HepG2 (cell line): ENCODE results near the gene YIPF3. TPM values are rescaled to one million over a fixed set of nuclear protein-coding genes. Genes with fewer than 3 reads are reported as not detected.

ENCODE experiments used
- GLMP ChIP-seq: sonication (generic); formaldehyde crosslinking; IDR thresholded peaks from 2 replicates; pipeline ENCODE4 v1.9.0; 2021; ENCODE audit warnings: missing genetic modification reagents, mild to moderate bottlenecking, borderline replicate concordance
- KDM2A ChIP-seq: sonication (generic); formaldehyde crosslinking; IDR thresholded peaks from 2 replicates; pipeline ENCODE4 v1.4.0; 2020; ENCODE audit warnings: low read depth, missing genetic modification reagents, borderline replicate concordance
- MTF1 ChIP-seq: sonication (generic); formaldehyde crosslinking; IDR thresholded peaks from 2 replicates; pipeline ENCODE4 v1.5.0; 2020; ENCODE audit warnings: missing genetic modification reagents
- NFATC3 ChIP-seq: sonication (generic); formaldehyde crosslinking; IDR thresholded peaks from 2 replicates; pipeline ENCODE4 v1.5.1; 2020; ENCODE audit warnings: mild to moderate bottlenecking, missing genetic modification reagents
- NR2F6 ChIP-seq, 2 experiments: IDR thresholded peaks; 2 replicates each; pipeline ENCODE4 v1.6.1; 2016; ENCODE audit warnings: antibody characterized with exemption in 1 of 2, mild to moderate bottlenecking in 1 of 2
- TCF7 ChIP-seq: sonication (generic); IDR thresholded peaks from 2 replicates; pipeline ENCODE4 v1.6.1; 2016; ENCODE audit warnings: antibody characterized with exemption, low read depth
- TRIM22 ChIP-seq: fragments of 450-650 bp; IDR thresholded peaks from 2 replicates; pipeline ENCODE4 v1.6.1; 2017
- WIZ ChIP-seq: sonication (generic); formaldehyde crosslinking; IDR thresholded peaks from 2 replicates; pipeline ENCODE4 v1.5.1; 2020; ENCODE audit warnings: mild to moderate bottlenecking, missing genetic modification reagents
- ZFYVE20 ChIP-seq: sonication (generic); formaldehyde crosslinking; IDR thresholded peaks from 2 replicates; pipeline ENCODE4 v1.8.0; 2023; ENCODE audit warnings: low read depth, mild to moderate bottlenecking, moderate library complexity, missing genetic modification reagents, borderline replicate concordance
- ZNF274 ChIP-seq: sonication (generic); formaldehyde crosslinking; IDR thresholded peaks from 2 replicates; pipeline ENCODE4 v1.5.1; 2020; ENCODE audit warnings: mild to moderate bottlenecking, missing genetic modification reagents
- ZNF280B ChIP-seq: sonication (generic); formaldehyde crosslinking; IDR thresholded peaks from 2 replicates; pipeline ENCODE4 v1.5.0; 2020; ENCODE audit warnings: missing genetic modification reagents, mild to moderate bottlenecking, borderline replicate concordance
- ZNF30 ChIP-seq: sonication (generic); formaldehyde crosslinking; IDR thresholded peaks from 2 replicates; pipeline ENCODE4 v1.5.0; 2020; ENCODE audit warnings: mild to moderate bottlenecking, missing genetic modification reagents
- ZNF329 ChIP-seq: sonication (generic); formaldehyde crosslinking; IDR thresholded peaks from 2 replicates; pipeline ENCODE4 v1.9.0; 2021; ENCODE audit warnings: low read depth, mild to moderate bottlenecking, missing genetic modification reagents
- ZNF407 ChIP-seq: sonication (generic); formaldehyde crosslinking; IDR thresholded peaks from one replicate; pipeline ENCODE4 v1.5.1; 2020; ENCODE audit warnings: mild to moderate bottlenecking, missing genetic modification reagents; ENCODE audit errors: not compliant biosample characterization
- ZNF431 ChIP-seq: sonication (generic); formaldehyde crosslinking; IDR thresholded peaks from 2 replicates; pipeline ENCODE4 v1.9.0; 2022; ENCODE audit warnings: missing genetic modification reagents, low read depth, mild to moderate bottlenecking, borderline replicate concordance
- ZNF747 ChIP-seq: sonication (generic); formaldehyde crosslinking; IDR thresholded peaks from 2 replicates; pipeline ENCODE4 v1.8.1; 2023; ENCODE audit warnings: missing genetic modification reagents, mild to moderate bottlenecking, borderline replicate concordance
- polyA plus RNA-seq, 8 experiments: library from polyadenylated mRNA; depleted of rRNA in 3 of 8; stranded (reverse) in 7 of 8; unstranded in 1 of 8; fragments of >200 nt; fragmentation: Illumina TruSeq in 4 of 8; extraction: Trizol in 4 of 8; gene quantifications; 2 replicates each; pipeline versions ENCODE4 v1.2.1 to v1.2.3, GENCODE V29; 2011 to 2016; ENCODE audit warnings: low read depth in 4 of 8, missing spikeins in 1 of 8, mixed read lengths in 1 of 8; ENCODE audit not compliant: insufficient read depth in 1 of 8
- total RNA-seq, 5 experiments: library from RNA; depleted of rRNA; stranded (reverse); fragments of >200 nt; fragmentation: Illumina TruSeq; extraction: Trizol; gene quantifications; 2 replicates each; pipeline ENCODE4 v1.2.3, GENCODE V29; 2016; ENCODE audit warnings: low read depth in 1 of 5

Gene YIPF3
- total and polyA plus RNA-seq, 2 of the 13 experiments (the other 11 are each of a cell fraction or from before 2014, with no cell fraction given) = 107 to 206 TPM

- TF ChIP-seq WIZ (CRISPR knock-in tag) (0 out of 2 replicates have a peak, but pooled peaks have one; percentile 29), ZFYVE20 (CRISPR knock-in tag) (no peak), ZNF329 (CRISPR knock-in tag) (no peak), ZNF280B (CRISPR knock-in tag) (peak; percentile 40; the same call in 1 of the 2 replicates), TCF7 (no peak), ZNF747 (0 out of 2 replicates have a peak, but pooled peaks have one; percentile 64), ZNF407 (CRISPR knock-in tag) (peak; percentile 30), ZNF30 (CRISPR knock-in tag) (no peak), MTF1 (CRISPR knock-in tag) (no peak), TRIM22 (no peak), ZNF274 (CRISPR knock-in tag) (no peak), ZNF431 (no peak), GLMP (CRISPR knock-in tag) (no peak), KDM2A (CRISPR knock-in tag) (no peak), NFATC3 (CRISPR knock-in tag) (no peak), NR2F6 (IDR thresholded peaks at IDR 0.05) (no peak), NR2F6 (CRISPR knock-in tag; IDR thresholded peaks at IDR 0.05) (0 out of 2 replicates have a peak, but pooled peaks have one; percentile 19)
Measured at GRCh38 chr6:43491750-43492661, 24.7 kb downstream of the YIPF3 start (continued).
